Measurements from ENCODE around the gene ERO1B.
"Not testable (repeated sequence)": the region's sequence is repeated elsewhere in the genome, so short reads cannot be mapped to it uniquely, and the experiment has no call there.

ERO1B gene, protein sequence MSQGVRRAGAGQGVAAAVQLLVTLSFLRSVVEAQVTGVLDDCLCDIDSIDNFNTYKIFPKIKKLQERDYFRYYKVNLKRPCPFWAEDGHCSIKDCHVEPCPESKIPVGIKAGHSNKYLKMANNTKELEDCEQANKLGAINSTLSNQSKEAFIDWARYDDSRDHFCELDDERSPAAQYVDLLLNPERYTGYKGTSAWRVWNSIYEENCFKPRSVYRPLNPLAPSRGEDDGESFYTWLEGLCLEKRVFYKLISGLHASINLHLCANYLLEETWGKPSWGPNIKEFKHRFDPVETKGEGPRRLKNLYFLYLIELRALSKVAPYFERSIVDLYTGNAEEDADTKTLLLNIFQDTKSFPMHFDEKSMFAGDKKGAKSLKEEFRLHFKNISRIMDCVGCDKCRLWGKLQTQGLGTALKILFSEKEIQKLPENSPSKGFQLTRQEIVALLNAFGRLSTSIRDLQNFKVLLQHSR

DNA sequence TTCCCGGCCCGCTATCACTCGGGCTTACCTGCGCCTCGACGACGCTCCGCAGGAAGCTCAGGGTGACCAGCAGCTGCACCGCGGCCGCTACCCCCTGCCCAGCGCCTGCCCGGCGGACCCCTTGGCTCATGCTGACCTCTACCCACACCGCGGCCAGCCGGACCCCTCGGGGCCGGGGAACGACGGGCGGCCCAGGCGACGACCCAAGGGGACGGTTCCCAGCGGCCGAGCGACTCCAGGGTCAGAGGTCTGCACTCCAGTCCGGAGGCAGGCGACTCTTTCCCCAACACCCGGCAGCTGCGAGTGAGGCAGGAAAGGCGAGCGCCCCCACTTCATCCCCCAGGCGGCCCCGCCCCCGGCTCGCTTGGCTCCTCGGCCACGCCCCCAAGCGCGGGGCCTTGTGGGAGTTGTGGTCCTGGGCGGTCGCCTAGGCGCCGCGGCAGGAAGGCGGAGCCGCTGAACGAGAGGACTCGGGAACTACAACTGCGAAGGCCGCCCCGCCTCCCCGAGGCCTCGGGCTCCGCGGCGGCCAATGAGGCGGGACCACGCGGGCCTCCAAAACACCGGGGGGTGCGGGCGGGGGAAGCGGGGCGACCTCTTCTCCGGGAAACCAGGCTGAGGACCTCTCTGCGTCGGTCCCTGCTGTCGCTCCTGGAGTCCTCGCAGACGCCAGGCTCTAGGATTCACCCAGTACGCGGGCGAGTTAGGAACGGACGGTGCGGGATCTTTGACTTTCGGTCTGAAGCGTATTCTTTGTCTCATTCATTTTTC, at the start of gene ERO1B:
TSS of gene ERO1B (minus strand) at position 305 of the 771 bp plus-strand sequence. CDS start at position 130, 175 bp downstream.
- DNase-seq (ENCODE audit: low read depth), result peak; percentile 93

DNA sequence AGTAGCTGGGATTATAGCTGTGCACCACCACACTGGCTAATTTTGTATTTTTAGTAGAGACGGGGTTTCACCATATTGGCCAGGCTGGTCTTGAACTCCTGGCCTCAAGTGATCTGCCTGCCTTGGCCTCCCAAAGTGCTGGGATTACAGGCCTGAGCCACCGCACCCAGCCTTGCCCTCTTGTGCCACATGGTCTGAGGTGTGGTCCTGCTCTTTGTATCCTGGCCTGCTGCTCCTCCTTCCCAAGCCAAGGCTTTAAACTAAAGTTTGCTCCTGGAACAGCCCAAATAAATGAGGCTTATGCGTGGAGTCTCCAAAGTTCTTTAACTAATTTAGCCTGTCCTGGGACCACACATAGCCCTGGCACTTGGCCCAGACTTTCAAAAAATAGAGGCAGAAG, 49.7 kb upstream of the ERO1B start:
- DNase-seq (ENCODE audit: low read depth), result not testable (repeated sequence)

DNA sequence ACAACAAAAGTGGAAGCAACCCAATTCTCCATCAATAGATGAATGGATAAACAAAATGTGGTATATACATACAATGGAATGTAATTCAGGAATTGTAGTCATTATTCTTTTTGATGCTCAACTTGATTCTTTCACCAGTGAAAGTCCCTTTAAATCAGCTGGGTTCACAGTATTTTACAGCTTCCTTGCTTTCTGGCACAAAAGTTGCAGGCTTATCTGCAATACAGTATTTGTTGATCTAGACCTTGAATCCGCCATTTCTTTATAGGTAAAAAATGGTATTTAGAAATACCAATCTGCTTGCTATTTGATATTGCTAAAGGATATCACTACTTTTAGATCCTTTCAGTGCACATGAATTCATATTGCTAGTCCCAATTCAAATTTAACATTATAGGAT, 44.7 kb upstream of the ERO1B start:
- no peak for DNase-seq (ENCODE audit: low read depth)

DNA sequence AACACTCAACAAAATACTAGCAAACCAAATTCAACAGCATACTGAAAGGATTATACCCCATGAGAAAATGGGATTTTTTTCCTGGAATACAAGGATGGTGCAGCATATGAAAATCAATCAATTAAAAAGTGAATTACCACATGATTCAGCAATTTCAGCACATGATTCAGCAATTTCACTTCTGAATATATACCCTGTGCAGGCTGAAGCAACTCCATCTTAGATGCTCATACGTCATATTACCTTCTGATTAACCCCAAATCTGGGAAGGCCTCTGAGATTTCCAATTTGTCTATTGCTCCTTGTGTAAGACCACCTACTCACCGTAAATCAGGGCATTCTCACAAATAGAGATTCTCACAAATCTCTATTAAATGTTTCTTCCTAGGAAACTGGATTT, 43.8 kb upstream of the ERO1B start:
- no peak for DNase-seq (ENCODE audit: low read depth)

DNA sequence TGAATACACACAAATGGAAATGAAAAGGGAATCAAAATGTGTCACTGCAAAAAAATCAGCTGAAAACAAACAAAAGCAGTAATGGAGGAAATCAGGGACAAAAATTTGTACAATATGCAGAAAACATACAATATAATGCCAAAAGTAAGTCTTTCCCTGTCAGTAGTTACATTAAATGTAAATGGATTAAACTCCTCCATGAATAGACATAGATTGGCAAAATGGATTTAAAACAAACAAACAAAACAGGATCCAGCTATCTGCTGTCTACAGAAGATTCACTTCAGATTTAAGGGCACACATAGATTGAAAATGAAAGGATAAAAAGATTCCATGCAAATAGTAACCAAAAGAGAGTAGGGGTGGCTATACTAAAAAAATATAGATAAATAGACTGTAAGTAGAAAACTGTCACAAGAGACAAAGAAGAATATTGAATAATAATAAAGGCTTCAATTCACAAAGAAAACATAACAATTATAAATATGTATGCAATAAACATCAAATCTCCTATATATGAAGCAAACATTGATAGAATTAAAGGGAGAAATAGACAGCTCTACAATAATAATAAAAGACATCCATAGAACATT, 42.2 kb upstream of the ERO1B start:
- no peak for DNase-seq (ENCODE audit: low read depth)

DNA sequence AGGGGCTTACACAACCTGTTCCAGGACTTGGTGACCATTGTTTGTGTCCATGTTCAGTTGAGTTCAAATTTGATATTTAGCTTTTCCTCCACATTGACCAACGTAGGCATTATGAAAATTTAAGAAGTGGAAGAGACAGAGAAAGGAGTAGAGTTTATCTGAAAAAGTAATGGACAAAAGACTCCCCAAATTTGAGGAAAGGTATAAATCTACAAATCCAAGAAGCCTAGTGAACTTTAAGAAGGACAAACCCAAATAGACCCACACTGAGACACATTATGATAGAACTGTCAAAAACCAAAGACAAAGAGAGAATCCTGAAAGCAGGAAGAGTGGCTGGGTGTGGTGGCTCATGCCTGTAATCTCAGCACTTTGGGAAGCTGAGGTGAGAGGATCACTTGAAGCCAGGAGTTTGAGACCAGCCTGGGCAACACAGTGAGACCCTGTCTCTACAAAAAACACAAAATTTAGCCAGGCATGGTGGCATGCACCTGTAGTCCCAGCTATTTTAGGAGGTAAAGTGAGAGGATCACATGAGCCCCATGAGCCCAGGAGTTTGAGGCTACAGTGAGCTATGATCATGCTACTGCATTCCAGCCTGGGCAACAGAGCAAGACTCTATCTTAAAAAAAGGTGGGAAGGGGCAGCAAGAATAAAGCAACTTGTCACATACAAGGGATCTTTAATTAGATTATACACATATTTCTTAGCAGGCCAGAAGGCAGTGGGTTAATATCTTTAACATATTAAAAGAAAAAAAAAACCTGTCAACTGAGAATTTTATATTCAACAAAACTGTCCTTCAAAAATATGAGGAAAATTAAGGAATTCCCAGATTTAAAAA, 41.0 kb upstream of the ERO1B start:
- no peak for DNase-seq (ENCODE audit: low read depth)

DNA sequence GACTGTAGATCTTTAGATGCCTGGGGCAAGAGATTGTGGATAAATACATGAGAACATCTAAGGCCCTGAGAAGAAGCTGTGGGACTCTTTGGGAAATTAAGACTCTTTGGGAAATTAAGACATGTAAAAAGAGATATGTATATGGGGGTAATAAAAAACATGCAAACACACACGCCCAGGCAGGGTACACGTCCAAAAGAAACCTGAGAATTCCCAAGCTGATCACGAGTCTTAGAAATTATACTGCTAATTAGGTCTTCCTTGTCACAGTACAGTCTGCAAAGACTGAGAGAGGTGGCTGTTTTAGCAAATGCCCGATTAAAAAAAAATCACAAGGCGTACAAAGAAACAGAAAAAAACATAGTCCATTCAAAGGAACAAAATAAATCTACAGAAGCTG, 39.3 kb upstream of the ERO1B start:
- no peak for DNase-seq (ENCODE audit: low read depth)

DNA sequence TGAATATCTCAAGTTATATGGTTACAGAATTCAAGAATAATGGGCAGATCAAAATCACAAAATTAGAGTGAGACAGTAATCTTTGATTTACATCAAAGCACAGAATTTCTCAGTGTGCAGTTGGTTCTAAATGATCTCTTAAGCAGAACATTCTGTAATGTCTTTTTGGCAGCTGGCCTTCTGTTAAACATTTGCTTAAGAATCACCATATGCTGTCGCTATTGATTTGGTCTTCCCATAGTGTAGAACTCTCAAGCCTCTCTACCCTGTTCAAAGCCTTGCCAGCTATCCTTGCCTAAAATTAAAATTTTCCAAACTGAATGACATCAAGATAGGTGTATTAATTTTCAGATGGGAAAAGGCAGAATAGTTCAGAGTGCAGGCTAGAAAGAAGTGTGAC, 38.9 kb upstream of the ERO1B start:
- no peak for DNase-seq (ENCODE audit: low read depth)

DNA sequence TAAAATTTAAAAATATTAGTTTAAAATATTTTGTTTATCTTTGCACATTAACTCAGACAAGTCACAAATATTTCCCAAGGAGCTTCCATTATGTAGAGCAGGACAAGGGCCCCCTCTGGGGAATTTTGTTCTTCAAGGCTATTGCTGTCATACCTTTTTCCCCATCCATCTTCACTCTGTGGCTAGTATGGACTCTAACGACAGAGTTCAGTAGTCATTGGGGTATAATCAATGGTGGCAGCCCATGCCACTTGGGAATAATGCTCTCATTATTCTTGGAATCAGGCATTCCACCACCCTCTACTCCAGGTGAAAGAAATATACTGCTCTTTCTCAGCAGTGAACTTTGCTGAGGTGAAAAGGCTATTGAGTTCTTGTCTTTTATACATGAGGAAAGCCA, 38.5 kb upstream of the ERO1B start:
- no peak for DNase-seq (ENCODE audit: low read depth)

DNA sequence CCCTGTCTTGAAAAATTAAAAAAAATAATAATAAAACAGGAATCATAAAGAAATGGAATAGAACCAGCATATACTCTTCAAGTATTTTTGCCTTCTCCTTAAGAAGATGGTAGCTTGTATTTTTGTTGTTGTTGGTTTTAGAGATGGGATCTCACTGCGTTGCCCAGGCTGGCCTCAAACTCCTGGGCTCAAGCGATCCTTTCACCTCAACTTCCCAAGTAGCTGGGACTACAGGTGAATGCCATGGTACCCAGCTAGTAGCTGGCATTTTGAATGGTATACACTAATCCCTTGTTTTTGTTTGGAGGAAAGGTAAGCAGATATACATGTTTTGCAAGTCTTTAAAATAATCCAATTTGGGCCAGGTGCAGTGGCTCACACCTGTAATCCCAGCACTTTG, 34.7 kb upstream of the ERO1B start:
- DNase-seq (ENCODE audit: low read depth), result no peak

DNA sequence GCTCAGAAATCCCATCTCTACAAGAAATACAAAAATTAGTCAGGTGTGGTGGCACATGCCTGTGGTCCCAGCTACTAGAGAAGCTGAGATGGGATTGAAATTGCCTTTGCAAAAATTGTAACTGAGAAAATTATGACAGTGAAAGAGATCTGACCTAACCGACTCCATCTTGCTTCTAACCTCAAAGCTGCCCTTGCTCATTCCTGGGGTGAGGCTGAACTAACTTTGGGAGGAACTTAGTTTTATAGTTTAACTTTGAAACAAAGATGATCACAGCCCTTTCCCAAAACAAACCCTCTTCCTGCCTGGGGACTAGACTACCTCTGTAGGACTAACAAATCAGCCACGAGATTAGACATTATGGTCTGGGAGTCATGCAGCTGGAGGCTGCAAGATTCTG, 33.8 kb upstream of the ERO1B start:
- DNase-seq (ENCODE audit: low read depth), result no peak

DNA sequence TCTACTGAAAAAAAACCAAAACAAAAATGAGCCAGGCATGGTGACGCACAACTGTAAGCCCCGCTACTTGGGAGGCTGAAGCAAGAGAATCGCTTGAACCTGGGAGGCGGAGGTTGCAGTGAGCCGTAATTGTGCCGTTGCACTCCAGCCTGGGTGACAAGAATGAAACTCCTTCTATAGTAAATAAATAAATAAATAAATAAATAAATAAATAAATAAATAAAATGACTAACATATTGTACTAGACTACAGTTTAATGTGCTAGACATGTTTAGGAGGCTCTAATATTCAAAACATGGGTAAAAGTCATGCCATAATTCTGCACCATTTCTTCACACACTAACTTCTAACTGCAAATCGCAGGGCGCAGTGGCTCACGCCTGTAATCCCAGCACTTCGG, 33.3 kb upstream of the ERO1B start:
- DNase-seq (ENCODE audit: low read depth), result no peak

DNA sequence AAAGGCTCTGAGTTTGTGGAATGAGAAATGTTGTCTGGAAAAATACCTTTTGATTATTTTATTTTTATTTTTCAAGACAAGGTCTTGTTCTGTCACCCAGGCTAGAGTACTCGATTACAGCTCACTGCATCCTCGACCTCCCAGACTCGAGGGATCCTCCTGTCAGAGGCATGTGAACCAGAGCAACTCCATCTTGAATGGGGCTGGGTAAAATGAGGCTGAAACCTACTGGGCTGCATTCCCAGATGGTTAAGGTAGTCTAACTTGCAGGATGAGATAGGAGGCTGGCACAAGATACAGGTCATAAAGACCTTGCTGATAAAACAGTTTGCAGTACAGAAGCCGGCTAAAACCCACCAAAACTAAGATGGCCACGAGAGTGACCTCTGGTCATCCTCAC, 32.3 kb upstream of the ERO1B start:
- DNase-seq (ENCODE audit: low read depth), result not testable (repeated sequence)

DNA sequence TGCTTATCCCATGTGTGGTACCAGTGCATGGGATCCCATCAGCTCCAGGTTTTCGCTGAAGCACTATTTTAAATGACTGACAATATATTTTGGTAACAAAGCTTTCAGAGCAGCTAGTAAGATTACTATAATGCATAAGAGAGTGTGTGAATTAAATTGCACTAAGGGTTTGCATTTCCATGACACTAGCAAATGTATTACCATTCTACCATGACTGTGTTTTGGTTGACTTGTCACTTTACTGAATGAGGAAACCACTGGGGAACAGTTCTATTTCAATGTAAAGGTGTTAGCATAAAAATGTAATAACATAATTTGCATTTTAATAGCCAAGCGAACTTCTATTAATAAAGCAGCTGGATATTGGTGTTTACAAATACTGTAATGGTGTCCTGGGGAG, 31.7 kb upstream of the ERO1B start:
- no peak for DNase-seq (ENCODE audit: low read depth)

DNA sequence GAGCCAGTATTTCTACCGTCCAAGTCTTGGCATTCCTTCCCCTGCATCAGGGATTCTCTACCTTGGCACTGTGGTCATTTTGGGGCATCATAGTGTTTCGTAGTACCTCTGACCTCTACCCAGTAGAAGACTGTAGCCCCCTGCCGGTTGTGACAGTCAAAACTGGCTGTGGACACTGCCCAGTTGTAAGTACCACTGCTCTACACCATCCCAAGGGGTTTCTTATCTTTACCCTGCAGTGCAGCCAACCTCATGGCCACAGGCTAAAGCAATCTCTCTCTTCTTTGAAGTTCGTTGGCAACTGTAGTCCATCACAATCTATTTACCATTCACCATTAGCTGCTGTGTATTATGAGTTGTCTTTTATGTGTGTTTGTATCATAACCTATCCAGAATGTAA, 29.3 kb upstream of the ERO1B start:
- DNase-seq (ENCODE audit: low read depth), result no peak

DNA sequence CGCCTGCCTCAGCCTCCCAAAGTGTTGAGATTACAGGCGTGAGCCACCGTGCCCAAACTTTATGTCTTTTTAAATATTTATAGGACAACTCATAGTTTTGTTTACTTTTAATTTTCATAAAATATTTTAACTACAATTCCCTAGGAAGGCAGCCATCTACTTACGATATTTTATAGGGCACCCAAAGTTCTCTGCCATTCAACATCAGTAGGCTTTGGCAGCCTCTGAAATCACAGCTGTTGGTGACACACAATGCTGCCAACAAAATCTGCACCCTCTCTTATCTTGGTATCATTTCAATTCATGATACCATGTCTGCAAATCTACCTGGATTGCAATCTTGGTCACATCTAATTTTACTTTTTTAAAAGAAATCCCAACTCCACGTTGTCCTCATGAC, 27.1 kb upstream of the ERO1B start:
- DNase-seq (ENCODE audit: low read depth), result no peak

DNA sequence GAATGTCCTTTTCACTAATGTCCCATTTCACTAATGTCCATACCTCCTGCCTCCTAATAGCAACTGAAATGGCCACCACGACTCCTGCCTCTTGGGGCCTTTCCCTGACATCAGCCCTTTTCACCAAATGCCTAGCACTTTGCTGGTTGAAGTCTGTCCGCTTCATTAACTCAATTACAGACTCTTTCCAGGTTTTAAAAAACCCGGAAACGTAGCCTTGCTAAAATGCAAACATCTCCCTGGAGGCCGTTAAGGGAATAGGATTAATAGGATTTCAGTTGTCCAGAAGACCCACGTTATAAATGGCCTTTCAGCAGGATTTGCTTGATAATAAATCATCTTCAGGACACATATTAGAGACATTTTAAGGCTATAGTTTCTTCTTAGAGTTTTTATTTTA, 25.7 kb upstream of the ERO1B start:
- no peak for DNase-seq (ENCODE audit: low read depth)

DNA sequence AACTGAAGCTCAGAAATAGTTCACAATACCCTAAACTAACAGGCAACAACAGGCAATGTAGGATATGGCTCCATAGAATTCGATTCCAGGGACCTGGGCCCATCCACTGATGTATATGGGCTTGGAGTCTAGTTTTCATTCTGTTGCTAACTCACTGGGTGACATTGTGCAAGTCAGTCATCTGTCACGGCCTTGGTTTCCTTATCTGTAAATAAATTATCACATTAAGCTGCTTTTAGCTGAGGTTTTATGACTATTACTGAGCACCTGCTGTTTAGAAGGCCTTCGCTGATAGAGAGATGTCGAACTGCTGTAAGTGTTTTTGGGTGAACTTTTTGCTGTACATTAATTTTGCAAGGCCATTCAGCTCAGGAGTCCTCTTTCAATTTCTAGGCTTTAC, 22.9 kb upstream of the ERO1B start:
- DNase-seq (ENCODE audit: low read depth), result no peak

DNA sequence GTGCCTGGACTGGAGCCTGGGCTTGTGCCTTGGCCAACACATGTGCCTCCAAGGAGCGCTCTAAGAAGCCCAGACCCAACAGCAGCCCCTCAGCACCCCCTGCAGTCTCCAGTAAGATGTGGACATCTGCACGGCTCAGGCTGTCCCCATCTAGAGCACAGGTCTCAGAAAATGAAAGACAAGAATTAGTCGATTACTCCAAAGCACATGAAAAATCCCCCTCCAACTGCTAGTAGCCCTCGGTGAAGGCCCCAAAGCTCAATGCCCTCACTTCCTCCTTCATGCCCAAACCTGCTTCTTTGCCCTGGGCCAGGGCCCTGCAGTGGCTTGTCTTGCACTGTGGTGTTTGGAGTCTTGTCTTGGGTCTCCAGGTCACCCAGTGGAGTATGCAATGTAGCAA, 21.9 kb upstream of the ERO1B start:
- DNase-seq (ENCODE audit: low read depth), result no peak

DNA sequence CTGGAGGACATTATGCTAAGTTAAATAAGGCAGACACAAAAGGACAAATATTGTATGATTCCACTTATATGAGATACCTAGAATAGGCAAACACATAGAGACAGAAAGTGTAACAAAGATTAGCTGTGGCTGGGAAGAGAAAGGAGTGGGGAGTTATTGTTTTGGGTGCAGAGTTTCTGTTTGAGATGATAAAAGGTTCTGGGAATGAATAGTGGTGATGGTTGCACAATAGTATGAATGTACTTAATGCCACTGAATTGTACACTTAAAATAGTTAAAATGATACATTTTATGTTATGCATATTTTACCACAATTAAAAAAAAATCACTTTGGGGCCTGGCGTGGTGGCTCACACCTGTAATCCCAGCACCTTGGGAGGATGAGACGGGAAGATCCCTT, 21.2 kb upstream of the ERO1B start:
- no peak for DNase-seq (ENCODE audit: low read depth)

DNA sequence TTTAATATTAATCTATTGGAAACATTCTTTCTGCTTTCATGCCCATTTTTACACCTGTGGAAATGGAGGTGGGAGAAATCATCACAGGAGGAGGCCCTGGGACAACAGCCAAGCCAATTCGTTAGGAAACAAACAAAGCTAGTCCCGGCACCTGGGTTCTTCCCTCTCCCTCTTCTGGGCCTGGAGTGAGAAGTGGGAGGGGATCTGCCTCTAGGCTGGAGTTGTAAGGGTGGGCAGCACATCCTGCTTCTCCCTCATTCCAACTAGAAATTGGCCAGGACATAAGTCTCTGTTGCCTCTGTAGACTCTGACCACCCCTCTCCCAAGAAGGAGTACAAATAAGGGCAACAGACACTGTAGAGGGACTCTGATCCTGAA, 20.2 kb upstream of the ERO1B start:
- no peak for DNase-seq (ENCODE audit: low read depth)
